GM19452 (cell line): Measurements from ENCODE around the gene TMEM92.

Experiments
- ATAC-seq: cut with Tn5 transposase; IDR thresholded peaks from one replicate; pipeline ENCODE4 v1.9.1; 2021; ENCODE audit not compliant: unreplicated experiment

The TMEM92 gene

GRCh38 chr17:50274142-50274896 is at the start of gene TMEM92:
TSS of gene TMEM92 (plus strand) at chr17:50274466. CDS start at chr17:50274502, 36 bp downstream.
- no peak for ATAC-seq

DNA sequence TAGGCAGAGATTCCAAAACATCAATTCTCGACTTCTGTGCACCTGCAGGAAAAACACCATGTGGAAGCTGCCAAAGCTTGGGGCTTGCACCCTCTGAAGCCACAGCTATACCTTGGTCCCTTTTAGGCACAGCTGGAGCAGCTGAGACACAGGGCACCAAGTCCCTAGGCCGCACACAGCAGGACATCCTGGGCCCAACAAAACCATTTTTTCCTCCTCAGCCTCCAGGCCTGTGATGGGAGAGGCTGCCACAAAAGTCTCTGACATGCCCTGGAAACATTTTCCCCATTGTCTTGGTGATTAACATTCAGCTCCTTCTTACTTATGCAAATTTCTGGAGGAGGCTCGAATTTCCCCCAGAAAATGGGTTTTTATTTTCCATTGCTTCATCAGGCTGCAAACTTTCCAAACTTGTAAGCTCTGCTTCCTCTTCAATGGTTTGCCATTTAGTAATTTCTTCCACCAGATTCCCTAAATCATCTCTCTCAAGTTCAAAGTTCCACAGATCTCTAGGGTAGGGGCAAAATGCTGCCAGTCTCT is 48.5 kb upstream of the TMEM92 start:
- no peak for ATAC-seq

DNA sequence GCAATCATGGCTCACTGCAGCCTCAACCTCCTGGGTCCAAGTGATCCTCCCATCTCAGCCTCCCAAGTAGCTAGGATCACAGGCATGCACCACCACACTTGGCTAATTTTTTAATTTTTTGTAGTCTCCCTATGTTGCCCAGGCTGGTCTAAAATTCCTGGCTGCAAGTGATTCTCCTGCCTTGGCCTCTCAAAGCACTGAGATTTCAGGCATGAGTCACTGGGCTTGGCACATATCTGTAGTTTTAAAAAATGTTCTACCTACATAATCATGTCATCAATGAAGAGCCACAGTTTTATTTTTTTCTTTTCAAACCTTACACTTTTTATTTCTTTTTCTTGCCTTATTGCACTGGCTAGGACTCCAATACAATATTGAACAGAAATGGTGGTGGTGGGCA is 39.7 kb upstream of the TMEM92 start:
- ATAC-seq: no peak

- no peak for ATAC-seq
Observed at GRCh38 chr17:50237901-50238300, 36.4 kb upstream of the TMEM92 start.

GRCh38 chr17:50238601-50239280 is 35.5 kb upstream of the TMEM92 start:
- no peak for ATAC-seq

GRCh38 chr17:50239937-50240336 is 34.3 kb upstream of the TMEM92 start:
- no peak for ATAC-seq

DNA sequence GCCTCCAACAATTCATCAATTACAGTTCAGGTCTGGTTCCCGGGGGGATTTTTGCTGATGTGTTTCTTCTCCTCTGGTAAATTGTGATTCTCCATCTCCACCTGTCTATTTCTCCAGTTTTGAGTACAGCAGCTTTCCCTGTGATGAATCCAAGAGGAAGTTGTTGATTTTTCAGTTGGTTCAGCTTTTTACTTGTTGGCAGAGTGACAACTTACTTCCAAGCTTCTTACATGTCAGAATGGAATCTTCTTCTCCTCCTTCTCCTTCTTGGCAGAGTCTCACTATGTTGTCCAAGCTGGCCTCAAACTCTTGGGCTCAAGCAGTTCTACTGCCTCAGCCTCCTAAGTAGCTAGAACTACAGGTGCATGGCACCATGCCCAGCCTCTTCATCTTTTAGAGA is 33.4 kb upstream of the TMEM92 start:
- no peak for ATAC-seq

DNA sequence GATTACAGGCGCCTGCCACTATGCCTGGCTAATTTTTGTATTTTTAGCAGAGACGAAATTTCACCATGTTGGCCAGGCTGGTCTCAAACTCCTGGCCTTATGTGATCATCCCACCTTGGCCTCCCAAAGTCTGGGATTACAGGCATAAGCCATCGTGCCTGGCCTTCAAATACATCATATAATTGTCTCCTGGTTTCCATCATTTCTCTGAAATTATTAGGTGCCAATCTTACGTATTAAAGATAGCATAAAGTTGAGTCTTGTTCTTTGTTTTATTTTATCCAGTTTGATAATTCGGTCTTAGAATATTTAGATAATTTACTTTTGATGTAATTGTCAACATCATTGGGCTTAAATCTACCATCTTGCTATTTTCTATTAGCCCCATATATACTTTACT is 32.8 kb upstream of the TMEM92 start:
- no peak for ATAC-seq

DNA sequence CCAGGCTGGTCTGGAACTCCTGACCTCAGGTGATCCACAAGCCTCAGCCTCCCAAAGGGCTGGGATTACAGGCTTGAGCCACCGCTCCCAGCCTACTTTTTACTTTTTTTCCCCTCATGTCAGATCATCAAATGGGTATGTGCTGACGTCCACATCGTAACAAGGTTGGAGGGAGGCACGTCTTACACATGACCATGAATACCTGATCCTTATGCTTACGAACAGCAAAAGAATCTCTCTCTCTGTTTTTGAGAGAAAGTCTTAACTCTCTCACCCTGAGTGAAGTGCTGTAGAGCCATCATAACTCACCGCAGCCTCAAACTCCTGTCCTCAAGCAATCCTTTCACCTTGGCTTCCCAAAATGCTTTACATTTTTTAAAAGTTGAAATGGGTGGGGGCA is 29.5 kb upstream of the TMEM92 start:
- ATAC-seq: no peak

DNA sequence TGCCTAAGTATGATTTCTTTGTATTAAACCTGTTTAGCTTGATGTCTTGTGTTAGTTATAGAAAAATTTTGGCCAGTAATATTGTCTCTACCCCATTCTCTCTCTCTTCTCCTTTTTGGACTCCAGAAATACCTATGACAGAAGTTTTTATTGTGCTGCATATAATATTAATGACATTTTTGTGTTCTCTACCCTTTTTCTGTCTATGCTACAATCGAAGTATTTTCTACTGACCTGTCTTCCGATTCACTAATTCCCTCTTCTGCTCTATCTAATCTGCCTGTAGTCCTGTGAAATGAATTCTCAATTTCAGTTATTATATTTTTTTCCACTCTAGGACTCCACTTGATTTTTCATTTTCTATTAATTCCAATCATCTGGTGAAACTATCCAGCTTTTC is 26.0 kb upstream of the TMEM92 start:
- ATAC-seq: no peak

- ATAC-seq: no peak
Observed at GRCh38 chr17:50252781-50253180, 21.5 kb upstream of the TMEM92 start.

GRCh38 chr17:50255766-50256635 is 18.3 kb upstream of the TMEM92 start:
- ATAC-seq: no peak

DNA sequence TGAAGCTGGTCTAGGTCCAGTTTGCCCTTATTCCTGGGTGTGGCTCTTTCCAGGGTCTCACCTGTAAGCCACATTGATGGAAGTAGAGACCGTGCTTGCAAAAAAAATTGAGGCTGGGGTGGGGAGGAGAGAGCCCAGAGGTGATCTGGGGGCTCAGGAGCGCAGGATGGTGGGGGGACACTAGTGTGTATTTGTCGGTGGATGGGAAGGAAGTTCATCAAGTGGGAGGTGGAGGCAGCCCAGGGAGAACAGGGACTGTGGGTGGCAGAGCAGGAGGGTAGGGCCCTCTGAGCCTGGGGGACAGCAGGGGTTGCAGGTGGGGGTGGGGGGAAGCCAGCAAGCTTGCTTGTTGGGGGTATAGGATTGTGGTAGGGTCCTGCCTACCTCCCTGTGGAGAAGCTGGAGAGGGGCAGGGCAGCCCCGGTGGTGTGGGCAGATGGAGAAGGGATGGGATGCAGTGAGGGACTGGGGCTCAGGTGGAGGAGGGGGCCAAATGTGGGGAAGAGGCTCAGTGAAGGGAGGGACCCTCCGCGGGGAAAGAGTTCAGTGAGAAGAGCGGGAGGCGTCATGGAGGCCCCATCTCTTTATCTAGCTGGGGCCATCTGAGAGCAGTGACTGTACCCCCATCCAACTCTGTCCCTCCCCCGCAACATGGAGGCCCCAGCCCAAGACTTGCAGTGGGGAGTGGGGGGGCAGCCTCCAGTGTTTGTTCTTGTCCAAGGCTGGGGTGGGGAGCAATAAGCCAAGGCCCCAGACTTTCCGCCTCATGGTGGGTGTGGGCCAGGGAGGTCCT is 17.2 kb upstream of the TMEM92 start:
- no peak for ATAC-seq

DNA sequence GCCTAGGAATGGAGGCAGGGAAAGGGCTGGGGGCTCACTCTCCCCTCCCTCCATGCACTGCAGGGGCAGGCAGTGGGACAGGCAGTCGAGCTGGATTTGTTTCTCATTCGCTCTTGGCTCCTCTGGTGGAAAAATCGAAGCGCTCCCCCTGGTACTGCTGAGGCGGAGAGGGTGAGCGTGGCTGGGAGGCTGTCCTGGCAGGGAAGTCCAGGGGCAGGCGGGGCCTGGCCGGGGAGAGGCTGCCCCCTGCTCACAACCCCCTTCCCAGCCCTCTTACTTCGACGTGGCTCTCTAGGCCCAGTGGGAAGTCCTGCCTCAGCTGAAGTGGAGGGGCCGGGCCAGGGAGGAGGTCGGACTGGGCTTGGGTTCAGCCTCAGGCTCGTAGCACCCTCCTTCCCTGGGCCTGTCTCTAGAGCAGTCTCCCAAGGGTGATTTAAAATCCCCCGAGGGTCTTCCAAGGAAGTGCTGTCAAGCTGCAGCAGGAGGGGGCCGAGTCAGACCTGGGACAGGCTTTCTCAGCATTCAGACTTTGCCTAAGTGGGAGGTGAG is 16.5 kb upstream of the TMEM92 start:
- ATAC-seq: no peak

- ATAC-seq: no peak
Observed at GRCh38 chr17:50258647-50259476, 15.4 kb upstream of the TMEM92 start.

GRCh38 chr17:50259477-50260324 is 14.6 kb upstream of the TMEM92 start:
- no peak for ATAC-seq

DNA sequence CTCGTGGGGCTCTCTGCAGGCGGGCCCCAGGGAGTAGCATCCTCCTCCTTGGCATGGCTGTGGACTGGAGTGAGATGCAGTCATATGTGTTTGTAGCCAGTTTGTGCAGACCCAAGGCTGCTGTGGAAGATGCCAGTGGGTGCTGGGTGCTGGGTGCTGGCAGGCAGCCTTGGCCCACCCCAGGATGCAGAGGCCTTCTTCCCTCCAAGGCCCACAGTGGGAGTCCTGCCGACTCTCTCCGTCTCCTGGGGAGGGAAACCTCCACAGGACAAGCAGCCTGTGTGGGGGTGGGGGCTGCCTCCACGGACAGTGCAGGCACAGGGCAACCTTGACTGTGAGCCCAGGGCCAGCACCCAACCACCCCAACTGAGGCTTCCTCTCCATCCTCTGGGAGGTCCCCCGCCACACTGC is 13.8 kb upstream of the TMEM92 start:
- no peak for ATAC-seq
